ENCODE data around the gene FXR2. TPM values are rescaled to one million over a fixed set of nuclear protein-coding genes. Genes with fewer than 3 reads are reported as not detected.

The FXR2 gene
- total and polyA plus RNA-seq, 9 of the 15 experiments (the other 6 are each of a cell fraction or from before 2014, with no cell fraction given): 2.0 to 49.3 (median 24.5) TPM

DNA sequence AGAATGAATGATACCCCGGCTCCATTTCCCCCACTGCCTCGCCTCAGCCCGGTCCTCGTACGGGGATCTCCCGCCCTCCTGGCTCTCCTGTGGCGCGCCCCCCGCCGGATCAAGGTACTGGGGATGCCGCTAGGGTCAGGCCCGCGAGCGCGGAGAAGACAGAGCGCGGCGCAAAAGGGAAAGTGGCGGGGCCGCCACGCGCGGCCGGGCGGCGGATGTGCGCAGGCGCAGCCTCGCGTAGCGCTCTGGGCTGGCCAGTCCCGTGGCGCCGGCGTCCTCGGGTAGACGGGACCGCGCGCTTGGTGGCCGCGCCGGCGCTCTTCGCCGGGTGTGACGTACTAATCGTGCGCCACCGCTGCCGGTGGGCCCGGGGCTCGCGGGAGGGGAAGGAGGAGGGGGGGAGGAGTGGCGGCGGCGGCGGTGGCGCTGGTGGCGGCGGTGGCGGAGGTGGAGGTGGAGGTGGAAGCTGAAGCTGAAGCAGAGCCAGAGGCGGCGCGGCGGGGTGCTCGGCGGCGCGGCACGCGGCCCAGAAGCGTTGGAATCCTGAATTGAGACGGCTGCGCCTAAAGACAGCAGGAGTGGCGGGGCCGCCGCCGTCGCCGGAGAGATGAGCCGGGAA lies 53.0 kb downstream of the FXR2 start, which contains the start of gene SENP3 (continued):
- TF ChIP-seq, protein P1, sequence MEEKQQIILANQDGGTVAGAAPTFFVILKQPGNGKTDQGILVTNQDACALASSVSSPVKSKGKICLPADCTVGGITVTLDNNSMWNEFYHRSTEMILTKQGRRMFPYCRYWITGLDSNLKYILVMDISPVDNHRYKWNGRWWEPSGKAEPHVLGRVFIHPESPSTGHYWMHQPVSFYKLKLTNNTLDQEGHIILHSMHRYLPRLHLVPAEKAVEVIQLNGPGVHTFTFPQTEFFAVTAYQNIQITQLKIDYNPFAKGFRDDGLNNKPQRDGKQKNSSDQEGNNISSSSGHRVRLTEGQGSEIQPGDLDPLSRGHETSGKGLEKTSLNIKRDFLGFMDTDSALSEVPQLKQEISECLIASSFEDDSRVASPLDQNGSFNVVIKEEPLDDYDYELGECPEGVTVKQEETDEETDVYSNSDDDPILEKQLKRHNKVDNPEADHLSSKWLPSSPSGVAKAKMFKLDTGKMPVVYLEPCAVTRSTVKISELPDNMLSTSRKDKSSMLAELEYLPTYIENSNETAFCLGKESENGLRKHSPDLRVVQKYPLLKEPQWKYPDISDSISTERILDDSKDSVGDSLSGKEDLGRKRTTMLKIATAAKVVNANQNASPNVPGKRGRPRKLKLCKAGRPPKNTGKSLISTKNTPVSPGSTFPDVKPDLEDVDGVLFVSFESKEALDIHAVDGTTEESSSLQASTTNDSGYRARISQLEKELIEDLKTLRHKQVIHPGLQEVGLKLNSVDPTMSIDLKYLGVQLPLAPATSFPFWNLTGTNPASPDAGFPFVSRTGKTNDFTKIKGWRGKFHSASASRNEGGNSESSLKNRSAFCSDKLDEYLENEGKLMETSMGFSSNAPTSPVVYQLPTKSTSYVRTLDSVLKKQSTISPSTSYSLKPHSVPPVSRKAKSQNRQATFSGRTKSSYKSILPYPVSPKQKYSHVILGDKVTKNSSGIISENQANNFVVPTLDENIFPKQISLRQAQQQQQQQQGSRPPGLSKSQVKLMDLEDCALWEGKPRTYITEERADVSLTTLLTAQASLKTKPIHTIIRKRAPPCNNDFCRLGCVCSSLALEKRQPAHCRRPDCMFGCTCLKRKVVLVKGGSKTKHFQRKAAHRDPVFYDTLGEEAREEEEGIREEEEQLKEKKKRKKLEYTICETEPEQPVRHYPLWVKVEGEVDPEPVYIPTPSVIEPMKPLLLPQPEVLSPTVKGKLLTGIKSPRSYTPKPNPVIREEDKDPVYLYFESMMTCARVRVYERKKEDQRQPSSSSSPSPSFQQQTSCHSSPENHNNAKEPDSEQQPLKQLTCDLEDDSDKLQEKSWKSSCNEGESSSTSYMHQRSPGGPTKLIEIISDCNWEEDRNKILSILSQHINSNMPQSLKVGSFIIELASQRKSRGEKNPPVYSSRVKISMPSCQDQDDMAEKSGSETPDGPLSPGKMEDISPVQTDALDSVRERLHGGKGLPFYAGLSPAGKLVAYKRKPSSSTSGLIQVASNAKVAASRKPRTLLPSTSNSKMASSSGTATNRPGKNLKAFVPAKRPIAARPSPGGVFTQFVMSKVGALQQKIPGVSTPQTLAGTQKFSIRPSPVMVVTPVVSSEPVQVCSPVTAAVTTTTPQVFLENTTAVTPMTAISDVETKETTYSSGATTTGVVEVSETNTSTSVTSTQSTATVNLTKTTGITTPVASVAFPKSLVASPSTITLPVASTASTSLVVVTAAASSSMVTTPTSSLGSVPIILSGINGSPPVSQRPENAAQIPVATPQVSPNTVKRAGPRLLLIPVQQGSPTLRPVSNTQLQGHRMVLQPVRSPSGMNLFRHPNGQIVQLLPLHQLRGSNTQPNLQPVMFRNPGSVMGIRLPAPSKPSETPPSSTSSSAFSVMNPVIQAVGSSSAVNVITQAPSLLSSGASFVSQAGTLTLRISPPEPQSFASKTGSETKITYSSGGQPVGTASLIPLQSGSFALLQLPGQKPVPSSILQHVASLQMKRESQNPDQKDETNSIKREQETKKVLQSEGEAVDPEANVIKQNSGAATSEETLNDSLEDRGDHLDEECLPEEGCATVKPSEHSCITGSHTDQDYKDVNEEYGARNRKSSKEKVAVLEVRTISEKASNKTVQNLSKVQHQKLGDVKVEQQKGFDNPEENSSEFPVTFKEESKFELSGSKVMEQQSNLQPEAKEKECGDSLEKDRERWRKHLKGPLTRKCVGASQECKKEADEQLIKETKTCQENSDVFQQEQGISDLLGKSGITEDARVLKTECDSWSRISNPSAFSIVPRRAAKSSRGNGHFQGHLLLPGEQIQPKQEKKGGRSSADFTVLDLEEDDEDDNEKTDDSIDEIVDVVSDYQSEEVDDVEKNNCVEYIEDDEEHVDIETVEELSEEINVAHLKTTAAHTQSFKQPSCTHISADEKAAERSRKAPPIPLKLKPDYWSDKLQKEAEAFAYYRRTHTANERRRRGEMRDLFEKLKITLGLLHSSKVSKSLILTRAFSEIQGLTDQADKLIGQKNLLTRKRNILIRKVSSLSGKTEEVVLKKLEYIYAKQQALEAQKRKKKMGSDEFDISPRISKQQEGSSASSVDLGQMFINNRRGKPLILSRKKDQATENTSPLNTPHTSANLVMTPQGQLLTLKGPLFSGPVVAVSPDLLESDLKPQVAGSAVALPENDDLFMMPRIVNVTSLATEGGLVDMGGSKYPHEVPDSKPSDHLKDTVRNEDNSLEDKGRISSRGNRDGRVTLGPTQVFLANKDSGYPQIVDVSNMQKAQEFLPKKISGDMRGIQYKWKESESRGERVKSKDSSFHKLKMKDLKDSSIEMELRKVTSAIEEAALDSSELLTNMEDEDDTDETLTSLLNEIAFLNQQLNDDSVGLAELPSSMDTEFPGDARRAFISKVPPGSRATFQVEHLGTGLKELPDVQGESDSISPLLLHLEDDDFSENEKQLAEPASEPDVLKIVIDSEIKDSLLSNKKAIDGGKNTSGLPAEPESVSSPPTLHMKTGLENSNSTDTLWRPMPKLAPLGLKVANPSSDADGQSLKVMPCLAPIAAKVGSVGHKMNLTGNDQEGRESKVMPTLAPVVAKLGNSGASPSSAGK (IDR thresholded peaks at IDR 0.05): peak; percentile 42; the same call in 1 of the 2 replicates
- TF ChIP-seq CXXC5 (CRISPR knock-in tag; IDR thresholded peaks at IDR 0.05) (peak; percentile 76), CTBP1 (IDR thresholded peaks at IDR 0.05; ENCODE audit: borderline replicate concordance) (no peak), MTA1 (IDR thresholded peaks at IDR 0.05; ENCODE audit: borderline replicate concordance) (peak; percentile 93), C11orf30 (IDR thresholded peaks at IDR 0.05; ENCODE audit: low read depth) (peak; percentile 85), KAT2B (IDR thresholded peaks at IDR 0.05; ENCODE audit: low read depth, low read length) (no peak), SUPT5H (IDR thresholded peaks at IDR 0.05) (peak; percentile 70; the same call in 1 of the 2 replicates), FIP1L1 (IDR thresholded peaks at IDR 0.05; ENCODE audit: low read depth, low read length, poor library complexity, severe bottlenecking) (peak; percentile 18)
- TF ChIP-seq, protein P2, sequence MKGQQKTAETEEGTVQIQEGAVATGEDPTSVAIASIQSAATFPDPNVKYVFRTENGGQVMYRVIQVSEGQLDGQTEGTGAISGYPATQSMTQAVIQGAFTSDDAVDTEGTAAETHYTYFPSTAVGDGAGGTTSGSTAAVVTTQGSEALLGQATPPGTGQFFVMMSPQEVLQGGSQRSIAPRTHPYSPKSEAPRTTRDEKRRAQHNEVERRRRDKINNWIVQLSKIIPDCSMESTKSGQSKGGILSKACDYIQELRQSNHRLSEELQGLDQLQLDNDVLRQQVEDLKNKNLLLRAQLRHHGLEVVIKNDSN (CRISPR knock-in tag; IDR thresholded peaks at IDR 0.05): peak; percentile 16; the same call in 1 of the 2 replicates
- TF ChIP-seq, protein P3, sequence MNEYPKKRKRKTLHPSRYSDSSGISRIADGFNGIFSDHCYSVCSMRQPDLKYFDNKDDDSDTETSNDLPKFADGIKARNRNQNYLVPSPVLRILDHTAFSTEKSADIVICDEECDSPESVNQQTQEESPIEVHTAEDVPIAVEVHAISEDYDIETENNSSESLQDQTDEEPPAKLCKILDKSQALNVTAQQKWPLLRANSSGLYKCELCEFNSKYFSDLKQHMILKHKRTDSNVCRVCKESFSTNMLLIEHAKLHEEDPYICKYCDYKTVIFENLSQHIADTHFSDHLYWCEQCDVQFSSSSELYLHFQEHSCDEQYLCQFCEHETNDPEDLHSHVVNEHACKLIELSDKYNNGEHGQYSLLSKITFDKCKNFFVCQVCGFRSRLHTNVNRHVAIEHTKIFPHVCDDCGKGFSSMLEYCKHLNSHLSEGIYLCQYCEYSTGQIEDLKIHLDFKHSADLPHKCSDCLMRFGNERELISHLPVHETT (CRISPR knock-in tag; conservative IDR thresholded peaks at IDR 0.05 in 1 of 2, IDR thresholded peaks at IDR 0.05 in 1 of 2): peak in 1 of 2 experiments; percentile 98; a peak in 2 of 4 replicates
- TF ChIP-seq, protein P4, sequence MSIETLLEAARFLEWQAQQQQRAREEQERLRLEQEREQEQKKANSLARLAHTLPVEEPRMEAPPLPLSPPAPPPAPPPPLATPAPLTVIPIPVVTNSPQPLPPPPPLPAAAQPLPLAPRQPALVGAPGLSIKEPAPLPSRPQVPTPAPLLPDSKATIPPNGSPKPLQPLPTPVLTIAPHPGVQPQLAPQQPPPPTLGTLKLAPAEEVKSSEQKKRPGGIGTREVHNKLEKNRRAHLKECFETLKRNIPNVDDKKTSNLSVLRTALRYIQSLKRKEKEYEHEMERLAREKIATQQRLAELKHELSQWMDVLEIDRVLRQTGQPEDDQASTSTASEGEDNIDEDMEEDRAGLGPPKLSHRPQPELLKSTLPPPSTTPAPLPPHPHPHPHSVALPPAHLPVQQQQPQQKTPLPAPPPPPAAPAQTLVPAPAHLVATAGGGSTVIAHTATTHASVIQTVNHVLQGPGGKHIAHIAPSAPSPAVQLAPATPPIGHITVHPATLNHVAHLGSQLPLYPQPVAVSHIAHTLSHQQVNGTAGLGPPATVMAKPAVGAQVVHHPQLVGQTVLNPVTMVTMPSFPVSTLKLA (conservative IDR thresholded peaks at IDR 0.05): peak; percentile 56 to 82; a peak in 3 of 4 replicates

All from K562 (cell line).